NB4 (cell line): ENCODE data around the gene ABCC8.

Experiments
- DNase-seq: peaks from one replicate; pipeline ENCODE4 v3.0.0; 2010; ENCODE audit warnings: low read depth
- H3K4me3 ChIP-seq: one replicate; pipeline ENCODE4 v1.5.1; 2011; ENCODE audit warnings: mild to moderate bottlenecking, low read depth, low read length, moderate library complexity
- MYC ChIP-seq: IDR thresholded peaks from 2 replicates; pipeline ENCODE4 v1.6.1; 2011; ENCODE audit warnings: low read depth, low read length
- POLR2A ChIP-seq: IDR thresholded peaks from 2 replicates; pipeline ENCODE4 v1.6.1; 2011; ENCODE audit warnings: mild to moderate bottlenecking; ENCODE audit not compliant: insufficient read length; ENCODE audit errors: extremely low read depth
- TF ChIP-seq, protein P1 (sequence below): IDR thresholded peaks from 2 replicates; pipeline ENCODE4 v1.6.1; 2011; ENCODE audit warnings: low read depth, low read length
- TF ChIP-seq, protein P2 (sequence below): IDR thresholded peaks from one replicate; pipeline ENCODE4 v1.5.1; 2012; ENCODE audit warnings: low read depth, low read length

Gene ABCC8

DNA sequence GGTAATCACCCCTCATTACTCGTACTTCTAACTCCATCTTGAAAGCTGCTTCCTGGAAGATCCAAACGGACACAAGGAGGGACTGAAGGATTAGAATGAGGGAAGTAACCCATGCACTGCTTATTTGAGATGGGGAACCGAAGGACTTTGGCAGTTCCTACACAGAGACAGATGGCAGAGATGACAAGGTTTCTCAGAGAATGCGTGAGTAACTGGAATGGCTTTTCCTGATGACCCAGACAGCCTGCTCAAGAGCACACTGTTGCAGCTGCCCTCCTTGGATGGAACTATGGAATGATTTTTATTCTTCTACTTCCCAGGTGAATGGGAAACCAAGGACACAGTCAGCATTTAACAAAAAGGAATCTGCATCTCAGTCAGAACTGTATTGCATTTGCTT lies 95.5 kb downstream of the ABCC8 start:
- H3K4me3 ChIP-seq = no peak overlapping the region
- DNase-seq = no peak
- TF ChIP-seq MYC = no peak

DNA sequence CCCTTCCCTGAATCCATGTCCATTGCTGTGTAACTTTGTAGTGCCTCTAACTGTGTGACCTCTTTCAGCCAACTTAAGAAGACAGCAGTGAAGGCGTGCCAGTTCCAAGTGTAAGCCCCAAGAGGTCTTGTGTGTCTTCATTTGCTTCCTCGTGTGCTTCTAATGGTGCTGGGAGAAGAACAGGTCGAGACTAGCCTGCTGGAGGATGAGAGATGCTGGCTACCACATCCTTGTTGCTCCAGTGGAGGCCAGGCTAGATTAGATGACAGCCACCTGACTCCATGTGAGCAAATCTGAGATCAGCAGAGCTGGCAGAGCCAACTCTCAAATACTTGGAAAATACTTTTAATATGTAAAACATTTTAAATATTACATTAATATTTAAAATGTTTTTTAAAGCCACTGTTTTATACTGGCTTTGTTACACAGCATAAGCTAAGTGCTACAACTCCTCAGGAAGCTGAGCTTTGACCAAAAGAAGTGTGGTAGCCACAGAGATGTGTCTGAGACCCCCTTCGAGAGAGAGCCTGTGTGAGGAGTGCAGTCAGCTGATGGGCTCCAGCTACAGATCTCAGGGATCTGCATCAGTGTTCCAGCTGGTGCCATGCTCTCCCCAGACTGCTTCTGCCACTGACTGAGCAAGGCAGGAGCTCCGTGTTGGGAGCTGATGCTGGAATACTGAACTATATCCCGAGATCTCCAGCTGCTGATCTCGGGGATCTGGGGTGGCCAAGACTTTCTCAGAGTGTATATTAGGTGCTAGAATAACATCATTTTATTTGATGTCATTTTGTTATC lies 97.1 kb downstream of the ABCC8 start:
- TF ChIP-seq, protein P1, sequence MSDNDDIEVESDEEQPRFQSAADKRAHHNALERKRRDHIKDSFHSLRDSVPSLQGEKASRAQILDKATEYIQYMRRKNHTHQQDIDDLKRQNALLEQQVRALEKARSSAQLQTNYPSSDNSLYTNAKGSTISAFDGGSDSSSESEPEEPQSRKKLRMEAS = no peak
- TF ChIP-seq MYC (no peak), POLR2A (no peak)
- TF ChIP-seq, protein P2, sequence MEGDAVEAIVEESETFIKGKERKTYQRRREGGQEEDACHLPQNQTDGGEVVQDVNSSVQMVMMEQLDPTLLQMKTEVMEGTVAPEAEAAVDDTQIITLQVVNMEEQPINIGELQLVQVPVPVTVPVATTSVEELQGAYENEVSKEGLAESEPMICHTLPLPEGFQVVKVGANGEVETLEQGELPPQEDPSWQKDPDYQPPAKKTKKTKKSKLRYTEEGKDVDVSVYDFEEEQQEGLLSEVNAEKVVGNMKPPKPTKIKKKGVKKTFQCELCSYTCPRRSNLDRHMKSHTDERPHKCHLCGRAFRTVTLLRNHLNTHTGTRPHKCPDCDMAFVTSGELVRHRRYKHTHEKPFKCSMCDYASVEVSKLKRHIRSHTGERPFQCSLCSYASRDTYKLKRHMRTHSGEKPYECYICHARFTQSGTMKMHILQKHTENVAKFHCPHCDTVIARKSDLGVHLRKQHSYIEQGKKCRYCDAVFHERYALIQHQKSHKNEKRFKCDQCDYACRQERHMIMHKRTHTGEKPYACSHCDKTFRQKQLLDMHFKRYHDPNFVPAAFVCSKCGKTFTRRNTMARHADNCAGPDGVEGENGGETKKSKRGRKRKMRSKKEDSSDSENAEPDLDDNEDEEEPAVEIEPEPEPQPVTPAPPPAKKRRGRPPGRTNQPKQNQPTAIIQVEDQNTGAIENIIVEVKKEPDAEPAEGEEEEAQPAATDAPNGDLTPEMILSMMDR = no peak
- no peak for DNase-seq

DNA sequence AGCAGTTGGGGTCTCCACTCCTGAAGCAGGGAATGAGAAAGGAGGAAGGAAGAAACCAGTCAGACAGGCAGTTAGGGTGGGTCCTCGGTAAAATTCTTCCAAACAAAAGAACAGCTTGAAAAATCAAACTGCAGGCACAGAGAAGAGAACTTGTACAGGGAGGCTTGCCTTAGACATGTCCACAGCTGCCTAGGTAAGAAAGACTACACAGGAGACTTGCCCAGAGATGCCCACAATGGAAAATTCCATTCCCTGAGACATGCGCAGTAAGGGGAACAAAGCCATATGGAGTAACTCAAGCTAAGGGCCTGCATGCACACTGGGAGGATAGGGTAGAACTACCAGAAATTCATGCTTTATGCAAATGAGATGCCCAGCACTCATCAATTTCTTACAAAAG lies 98.0 kb downstream of the ABCC8 start:
- TF ChIP-seq POLR2A (no peak), MYC (no peak)
- TF ChIP-seq, protein P2 = no peak
- TF ChIP-seq, protein P1 = no peak
- no peak overlapping the region for H3K4me3 ChIP-seq
- DNase-seq = no peak

More for the DNA sequence above, 97.1 kb downstream of the ABCC8 start:
- H3K4me3 ChIP-seq = no peak overlapping the region

DNA sequence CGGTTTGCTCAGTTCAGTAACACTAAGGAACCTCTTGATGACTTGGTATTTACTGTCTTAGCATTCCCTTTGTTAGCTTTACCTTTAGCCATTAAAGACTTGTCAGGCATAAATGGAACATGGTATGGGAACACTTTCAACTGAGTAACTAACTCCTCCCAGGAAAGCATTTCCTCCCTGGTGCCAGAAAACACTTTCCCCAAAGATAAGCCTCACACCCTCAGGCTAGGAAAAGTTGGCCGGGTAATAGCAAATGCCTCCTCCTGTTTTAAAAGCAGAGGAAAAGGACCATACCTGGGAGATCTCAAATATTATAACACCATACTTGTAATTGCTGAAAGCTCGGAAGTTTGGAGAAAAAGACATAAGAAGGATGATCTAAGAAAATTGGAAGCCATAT lies 100.2 kb downstream of the ABCC8 start:
- no peak overlapping the region for H3K4me3 ChIP-seq
- TF ChIP-seq, protein P2 = no peak
- TF ChIP-seq, protein P1 = no peak
- TF ChIP-seq MYC (no peak), POLR2A (no peak)
- no peak for DNase-seq

DNA sequence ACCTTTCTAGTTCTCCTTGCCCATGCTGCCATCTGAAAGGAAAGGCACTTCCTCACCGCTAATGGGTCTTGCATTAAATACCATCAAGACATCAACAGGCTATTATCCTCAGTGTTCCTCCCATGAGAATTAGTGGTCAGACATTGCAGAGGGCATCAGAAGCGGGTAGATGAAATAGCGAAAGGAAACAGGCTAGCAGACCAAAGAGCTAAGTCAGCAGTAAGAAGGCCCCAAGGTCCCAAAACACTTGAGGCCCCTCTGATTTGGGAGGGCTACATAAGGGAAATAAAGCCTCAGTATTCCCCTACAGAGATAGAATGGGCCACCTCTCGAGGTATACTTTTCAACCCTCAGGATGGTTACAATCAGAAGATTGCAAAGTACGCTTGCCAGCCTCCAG lies 101.1 kb downstream of the ABCC8 start:
- no peak for DNase-seq
- no peak overlapping the region for H3K4me3 ChIP-seq
- TF ChIP-seq POLR2A (no peak), MYC (no peak)
- TF ChIP-seq, protein P2 = no peak
- TF ChIP-seq, protein P1 = no peak

DNA sequence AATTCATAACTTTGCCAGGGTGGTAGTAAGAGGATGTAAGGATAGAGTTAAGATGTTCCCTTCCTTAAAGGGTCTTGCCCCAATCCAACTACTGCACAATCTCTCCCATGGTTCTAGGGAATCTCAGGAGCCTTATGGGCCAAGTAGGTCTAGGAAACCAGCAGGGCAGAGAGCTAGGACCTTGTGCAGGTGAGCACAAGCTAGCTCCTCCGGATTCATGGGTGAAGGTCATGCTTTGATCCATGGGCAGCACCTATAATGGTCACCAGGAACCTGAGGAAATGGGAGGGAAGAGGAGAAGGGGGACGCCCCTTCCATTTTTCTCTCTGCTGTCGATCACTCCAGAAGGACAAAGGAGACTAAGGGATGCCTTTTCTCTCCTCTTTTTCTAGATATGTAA lies 105.0 kb downstream of the ABCC8 start:
- TF ChIP-seq, protein P2 = no peak
- TF ChIP-seq POLR2A = no peak
- TF ChIP-seq, protein P1 = no peak
- TF ChIP-seq MYC = no peak
- DNase-seq = peak; percentile 59
- no peak overlapping the region for H3K4me3 ChIP-seq
